Spleen (tissue), 7 donors: ENCODE measurements around the gene EFCAB3.

ENCODE experiments used
- CTCF ChIP-seq, 11 experiments: fragments of 200-600 bp in 7 of 11; fragments of 450-650 bp in 4 of 11; sonication (generic) in 4 of 11; IDR thresholded peaks in 8 of 11; conservative IDR thresholded peaks in 3 of 11; 1 replicate in 7 of 11; 2 replicates in 4 of 11; pipeline versions ENCODE4 v1.4.0 to v1.8.0; 2016 to 2021; ENCODE audit warnings: antibody characterized with exemption in 11 of 11, inconsistent platforms in 4 of 11, mild to moderate bottlenecking in 1 of 11
- POLR2A ChIP-seq, 3 donors: fragments of 450-650 bp; IDR thresholded peaks; one replicate each; pipeline ENCODE4 v1.5.1; 2017; ENCODE audit warnings: antibody characterized with exemption in 3 of 3, mild to moderate bottlenecking in 1 of 3
- POLR2AphosphoS5 ChIP-seq, 3 donors: sonication (generic); formaldehyde crosslinking; IDR thresholded peaks; one replicate each; pipeline ENCODE4 v1.5.1; 2017; ENCODE audit warnings: antibody characterized with exemption in 3 of 3
- donor health status: DM: no; HTN: no; CAD: no; lungs with moderate emphysema.
- donor health status: DM: no; HTN: no; CAD: no.
- donor health status: DM: no; HTN: no; CAD: no.

- TF ChIP-seq CTCF (IDR thresholded peaks at IDR 0.05 in 8 of 11, conservative IDR thresholded peaks at IDR 0.05 in 3 of 11) (no peak), POLR2AphosphoS5 (IDR thresholded peaks at IDR 0.05) (no peak), POLR2A (IDR thresholded peaks at IDR 0.05) (no peak)
Observed at GRCh38 chr17:62392908-62393307, 12.6 kb downstream of the EFCAB3 start.
